ENCODE results near the gene ILF2.

Gene ILF2

GRCh38 chr1:153696741-153697140 is 25.9 kb upstream of the ILF2 start:
- Histone ChIP-seq H3K4me1 (no peaks in the 10 kb centered on the region), H2AFZ (no peak overlapping the region), H3K9me3 (ENCODE audit: control insufficient read depth, low read length) (no peaks in the 10 kb centered on the region), H3K79me2 (no peaks in the 10 kb centered on the region), H3K27ac (no peak overlapping the region), H3K9ac (no peak overlapping the region), H3K27me3 (ENCODE audit: control insufficient read depth, insufficient read depth, low read length) (no peaks in the 10 kb centered on the region), H3K4me2 (ENCODE audit: low read length) (no peak overlapping the region), H3K4me3 (ENCODE audit: low read depth, low read length) (no peak overlapping the region), H3K36me3 (ENCODE audit: control insufficient read depth, insufficient read depth, low read length) (no peaks in the 10 kb centered on the region)
- TF ChIP-seq, protein P1, sequence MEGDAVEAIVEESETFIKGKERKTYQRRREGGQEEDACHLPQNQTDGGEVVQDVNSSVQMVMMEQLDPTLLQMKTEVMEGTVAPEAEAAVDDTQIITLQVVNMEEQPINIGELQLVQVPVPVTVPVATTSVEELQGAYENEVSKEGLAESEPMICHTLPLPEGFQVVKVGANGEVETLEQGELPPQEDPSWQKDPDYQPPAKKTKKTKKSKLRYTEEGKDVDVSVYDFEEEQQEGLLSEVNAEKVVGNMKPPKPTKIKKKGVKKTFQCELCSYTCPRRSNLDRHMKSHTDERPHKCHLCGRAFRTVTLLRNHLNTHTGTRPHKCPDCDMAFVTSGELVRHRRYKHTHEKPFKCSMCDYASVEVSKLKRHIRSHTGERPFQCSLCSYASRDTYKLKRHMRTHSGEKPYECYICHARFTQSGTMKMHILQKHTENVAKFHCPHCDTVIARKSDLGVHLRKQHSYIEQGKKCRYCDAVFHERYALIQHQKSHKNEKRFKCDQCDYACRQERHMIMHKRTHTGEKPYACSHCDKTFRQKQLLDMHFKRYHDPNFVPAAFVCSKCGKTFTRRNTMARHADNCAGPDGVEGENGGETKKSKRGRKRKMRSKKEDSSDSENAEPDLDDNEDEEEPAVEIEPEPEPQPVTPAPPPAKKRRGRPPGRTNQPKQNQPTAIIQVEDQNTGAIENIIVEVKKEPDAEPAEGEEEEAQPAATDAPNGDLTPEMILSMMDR (IDR thresholded peaks at IDR 0.05), result no peak

DNA sequence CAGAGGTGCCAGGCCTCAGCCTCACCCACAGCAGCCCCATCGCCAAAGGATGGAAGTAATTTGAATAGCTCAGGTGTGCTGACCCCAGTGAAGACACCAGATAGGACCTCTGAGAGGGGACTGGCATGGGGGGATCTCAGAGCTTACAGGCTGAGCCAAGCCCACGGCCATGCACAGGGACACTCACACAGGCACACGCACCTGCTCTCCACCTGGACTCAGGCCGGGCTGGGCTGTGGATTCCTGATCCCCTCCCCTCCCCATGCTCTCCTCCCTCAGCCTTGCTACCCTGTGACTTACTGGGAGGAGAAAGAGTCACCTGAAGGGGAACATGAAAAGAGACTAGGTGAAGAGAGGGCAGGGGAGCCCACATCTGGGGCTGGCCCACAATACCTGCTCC is 22.7 kb upstream of the ILF2 start:
- Histone ChIP-seq H3K27me3 (ENCODE audit: control insufficient read depth, insufficient read depth, low read length) (no peaks in the 10 kb centered on the region), H3K4me1 (no peaks in the 10 kb centered on the region), H3K4me2 (ENCODE audit: low read length) (no peak overlapping the region), H3K27ac (no peak overlapping the region), H3K4me3 (ENCODE audit: low read depth, low read length) (no peak overlapping the region), H3K9ac (no peak overlapping the region), H3K36me3 (ENCODE audit: control insufficient read depth, insufficient read depth, low read length) (no peaks in the 10 kb centered on the region), H2AFZ (no peak overlapping the region), H3K9me3 (ENCODE audit: control insufficient read depth, low read length) (no peaks in the 10 kb centered on the region), H3K79me2 (no peaks in the 10 kb centered on the region)
- TF ChIP-seq, protein P1 (IDR thresholded peaks at IDR 0.05), result no peak

DNA sequence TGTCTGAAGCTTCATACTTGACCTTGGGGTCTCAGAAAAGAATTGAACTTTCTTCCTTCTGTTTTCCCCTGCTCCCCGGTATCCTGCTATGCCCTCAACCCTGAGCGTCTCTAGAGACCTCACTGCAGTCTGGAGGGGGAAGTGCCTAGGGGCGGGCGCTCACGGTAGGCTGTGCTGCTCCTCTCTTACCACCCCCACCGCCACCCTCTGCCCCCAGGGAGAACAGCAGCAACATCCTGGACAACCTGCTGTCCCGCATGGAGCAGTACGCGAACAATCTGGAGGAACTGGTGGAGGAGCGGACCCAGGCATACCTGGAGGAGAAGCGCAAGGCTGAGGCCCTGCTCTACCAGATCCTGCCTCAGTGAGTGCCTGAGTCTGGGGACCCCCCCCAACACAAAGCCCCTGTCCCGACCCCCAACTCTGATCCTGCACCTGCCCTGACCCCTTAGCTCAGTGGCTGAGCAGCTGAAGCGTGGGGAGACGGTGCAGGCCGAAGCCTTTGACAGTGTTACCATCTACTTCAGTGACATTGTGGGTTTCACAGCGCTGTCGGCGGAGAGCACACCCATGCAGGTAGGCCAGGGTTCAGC is 18.0 kb upstream of the ILF2 start:
- H3K36me3 ChIP-seq (ENCODE audit: control insufficient read depth, insufficient read depth, low read length), result no peaks in the 10 kb centered on the region
- no peak overlapping the region for H3K4me3 ChIP-seq (ENCODE audit: low read depth, low read length)
- H2AFZ ChIP-seq, result no peak overlapping the region
- no peaks in the 10 kb centered on the region for H3K4me1 ChIP-seq
- no peaks in the 10 kb centered on the region for H3K79me2 ChIP-seq
- TF ChIP-seq, protein P1 (IDR thresholded peaks at IDR 0.05), result no peak
- H3K4me2 ChIP-seq (ENCODE audit: low read length), result no peak overlapping the region
- H3K9ac ChIP-seq, result no peak overlapping the region
- H3K27ac ChIP-seq, result no peak overlapping the region
- no peaks in the 10 kb centered on the region for H3K9me3 ChIP-seq (ENCODE audit: control insufficient read depth, low read length)
- H3K27me3 ChIP-seq (ENCODE audit: control insufficient read depth, insufficient read depth, low read length), result no peaks in the 10 kb centered on the region

- Histone ChIP-seq H3K4me3 (ENCODE audit: low read depth, low read length) (no peak overlapping the region), H3K9me3 (ENCODE audit: control insufficient read depth, low read length) (no peaks in the 10 kb centered on the region), H3K27ac (no peak overlapping the region), H3K4me1 (no peaks in the 10 kb centered on the region), H3K4me2 (ENCODE audit: low read length) (no peak overlapping the region), H3K36me3 (ENCODE audit: control insufficient read depth, insufficient read depth, low read length) (no peaks in the 10 kb centered on the region), H3K27me3 (ENCODE audit: control insufficient read depth, insufficient read depth, low read length) (no peaks in the 10 kb centered on the region), H2AFZ (no peak overlapping the region), H3K79me2 (no peaks in the 10 kb centered on the region), H3K9ac (no peak overlapping the region)
- TF ChIP-seq, protein P1 (IDR thresholded peaks at IDR 0.05), result no peak
These were observed 17.5 kb upstream of the ILF2 start for GRCh38 chr1:153688276-153688675.

All from parathyroid adenoma (tissue), 2 donors.